MM.1S (cell line): ENCODE data around the gene FMNL1.

Source experiments
- DNase-seq: peaks from one replicate; pipeline ENCODE4 v3.0.0-alpha.2; 2015
- H2AFZ ChIP-seq: fragments of 300-600 bp; sonication (generic); 2 replicates; pipeline ENCODE4 v1.6.0; 2016; ENCODE audit warnings: antibody characterized with exemption, low read length
- H3F3A ChIP-seq: fragments of 300-600 bp; sonication (generic); 2 replicates; pipeline ENCODE4 v1.6.1; 2016; ENCODE audit warnings: mild to moderate bottlenecking, antibody characterized with exemption, low read length, moderate library complexity, mixed read lengths; ENCODE audit not compliant: insufficient read depth
- H3K27ac ChIP-seq: fragments of 300-600 bp; sonication (generic); 2 replicates; pipeline ENCODE4 v1.5.1; 2016; ENCODE audit warnings: mild to moderate bottlenecking, low read length
- H3K27me3 ChIP-seq: fragments of 300-600 bp; sonication (generic); replicated peaks from 2 replicates; pipeline ENCODE4 v1.6.0; 2016; ENCODE audit warnings: low read length; ENCODE audit not compliant: insufficient read depth
- H3K36me3 ChIP-seq: fragments of 300-600 bp; sonication (generic); replicated peaks from 2 replicates; pipeline ENCODE4 v1.6.1; 2016; ENCODE audit warnings: mild to moderate bottlenecking, low read length, mixed read lengths; ENCODE audit not compliant: insufficient read depth
- H3K4me1 ChIP-seq: fragments of 300-600 bp; sonication (generic); 2 replicates; pipeline ENCODE4 v1.6.1; 2016; ENCODE audit warnings: low read length, mixed read lengths
- H3K4me2 ChIP-seq: fragments of 300-600 bp; sonication (generic); 2 replicates; pipeline ENCODE4 v1.6.0; 2016; ENCODE audit warnings: low read depth, low read length
- H3K4me3 ChIP-seq: fragments of 300-600 bp; sonication (generic); 2 replicates; pipeline ENCODE4 v1.5.1; 2016; ENCODE audit warnings: low read length, mixed read lengths
- H3K79me2 ChIP-seq: fragments of 300-600 bp; sonication (generic); 2 replicates; pipeline ENCODE4 v1.6.1; 2016; ENCODE audit warnings: mixed run types, low read length, mixed read lengths
- H3K9ac ChIP-seq: fragments of 300-600 bp; sonication (generic); 2 replicates; pipeline ENCODE4 v1.6.1; 2016; ENCODE audit warnings: low read length, mixed read lengths
- H3K9me2 ChIP-seq: fragments of 300-600 bp; sonication (generic); replicated peaks from 2 replicates; pipeline ENCODE4 v1.6.1; 2016; ENCODE audit warnings: mild to moderate bottlenecking, low read length, mixed read lengths; ENCODE audit not compliant: insufficient read depth
- H3K9me3 ChIP-seq: fragments of 300-600 bp; sonication (generic); replicated peaks from 2 replicates; pipeline ENCODE4 v1.6.1; 2016; ENCODE audit warnings: mild to moderate bottlenecking, low read length, mixed read lengths; ENCODE audit not compliant: insufficient read depth
- H4K20me1 ChIP-seq: fragments of 300-600 bp; sonication (generic); 2 replicates; pipeline ENCODE4 v1.6.1; 2016; ENCODE audit warnings: mild to moderate bottlenecking, low read length, moderate library complexity, mixed read lengths; ENCODE audit not compliant: insufficient read depth
- EZH2 ChIP-seq: fragments of 300-600 bp; sonication (generic); optimal IDR thresholded peaks from 2 replicates; pipeline ENCODE3; 2017; ENCODE audit warnings: low read depth, mild to moderate bottlenecking, antibody characterized with exemption, low read length, mixed read lengths
- EZH2phosphoT487 ChIP-seq: fragments of 300-600 bp; sonication (generic); IDR thresholded peaks from 2 replicates; pipeline ENCODE4 v1.6.1; 2018; ENCODE audit warnings: antibody characterized with exemption, low read length
- TF ChIP-seq, protein P1 (sequence below): fragments of 300-600 bp; sonication (generic); IDR thresholded peaks from 2 replicates; pipeline ENCODE4 v1.5.1; 2016; ENCODE audit warnings: antibody characterized with exemption, low read length, mixed read lengths

FMNL1 gene

DNA sequence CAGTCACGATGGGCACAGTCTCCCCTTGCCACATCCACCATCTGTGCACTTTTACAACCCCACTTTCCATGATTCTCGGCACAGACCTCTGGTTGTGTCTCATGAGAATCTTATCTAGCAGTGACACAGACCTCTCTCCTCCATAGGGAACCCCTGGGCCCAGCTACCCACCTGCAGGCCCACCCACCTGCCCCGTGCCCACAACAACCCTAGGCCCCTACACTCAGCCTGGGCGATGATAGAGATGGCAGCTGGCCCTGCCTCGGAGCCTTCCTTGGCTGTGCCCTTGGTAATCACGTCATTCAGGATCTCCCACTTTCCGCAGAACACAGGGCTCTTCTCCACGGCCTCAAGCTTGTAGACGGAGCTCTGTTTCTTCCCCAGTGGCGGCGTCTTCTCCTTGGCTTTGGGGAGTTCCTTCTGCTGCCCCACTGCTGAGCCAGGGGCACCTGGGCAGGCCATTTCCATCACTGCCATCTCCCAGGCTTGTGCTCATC lies 68.6 kb downstream of the FMNL1 start:
- no peaks in the 10 kb centered on the region for H3K4me1 ChIP-seq
- H3K79me2 ChIP-seq: peaks cover 57% of the 10 kb centered on the region
- no peak overlapping the region for H2AFZ ChIP-seq
- peaks cover 12% of the 10 kb centered on the region for H3K36me3 ChIP-seq
- no peaks in the 10 kb centered on the region for H3K9me3 ChIP-seq
- no peaks in the 10 kb centered on the region for H3K9me2 ChIP-seq
- no peaks in the 10 kb centered on the region for H3F3A ChIP-seq
- H3K4me2 ChIP-seq: no peak overlapping the region
- no peak overlapping the region for H3K9ac ChIP-seq
- TF ChIP-seq EZH2phosphoT487 (no peak), EZH2 (no peak)
- TF ChIP-seq, protein P1, sequence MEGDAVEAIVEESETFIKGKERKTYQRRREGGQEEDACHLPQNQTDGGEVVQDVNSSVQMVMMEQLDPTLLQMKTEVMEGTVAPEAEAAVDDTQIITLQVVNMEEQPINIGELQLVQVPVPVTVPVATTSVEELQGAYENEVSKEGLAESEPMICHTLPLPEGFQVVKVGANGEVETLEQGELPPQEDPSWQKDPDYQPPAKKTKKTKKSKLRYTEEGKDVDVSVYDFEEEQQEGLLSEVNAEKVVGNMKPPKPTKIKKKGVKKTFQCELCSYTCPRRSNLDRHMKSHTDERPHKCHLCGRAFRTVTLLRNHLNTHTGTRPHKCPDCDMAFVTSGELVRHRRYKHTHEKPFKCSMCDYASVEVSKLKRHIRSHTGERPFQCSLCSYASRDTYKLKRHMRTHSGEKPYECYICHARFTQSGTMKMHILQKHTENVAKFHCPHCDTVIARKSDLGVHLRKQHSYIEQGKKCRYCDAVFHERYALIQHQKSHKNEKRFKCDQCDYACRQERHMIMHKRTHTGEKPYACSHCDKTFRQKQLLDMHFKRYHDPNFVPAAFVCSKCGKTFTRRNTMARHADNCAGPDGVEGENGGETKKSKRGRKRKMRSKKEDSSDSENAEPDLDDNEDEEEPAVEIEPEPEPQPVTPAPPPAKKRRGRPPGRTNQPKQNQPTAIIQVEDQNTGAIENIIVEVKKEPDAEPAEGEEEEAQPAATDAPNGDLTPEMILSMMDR: no peak
- no peak for DNase-seq
- no peaks in the 10 kb centered on the region for H3K27me3 ChIP-seq
- H3K27ac ChIP-seq: no peak overlapping the region
- H4K20me1 ChIP-seq: peaks cover 5% of the 10 kb centered on the region; the same call in 1 of the 2 replicates
- no peak overlapping the region for H3K4me3 ChIP-seq

DNA sequence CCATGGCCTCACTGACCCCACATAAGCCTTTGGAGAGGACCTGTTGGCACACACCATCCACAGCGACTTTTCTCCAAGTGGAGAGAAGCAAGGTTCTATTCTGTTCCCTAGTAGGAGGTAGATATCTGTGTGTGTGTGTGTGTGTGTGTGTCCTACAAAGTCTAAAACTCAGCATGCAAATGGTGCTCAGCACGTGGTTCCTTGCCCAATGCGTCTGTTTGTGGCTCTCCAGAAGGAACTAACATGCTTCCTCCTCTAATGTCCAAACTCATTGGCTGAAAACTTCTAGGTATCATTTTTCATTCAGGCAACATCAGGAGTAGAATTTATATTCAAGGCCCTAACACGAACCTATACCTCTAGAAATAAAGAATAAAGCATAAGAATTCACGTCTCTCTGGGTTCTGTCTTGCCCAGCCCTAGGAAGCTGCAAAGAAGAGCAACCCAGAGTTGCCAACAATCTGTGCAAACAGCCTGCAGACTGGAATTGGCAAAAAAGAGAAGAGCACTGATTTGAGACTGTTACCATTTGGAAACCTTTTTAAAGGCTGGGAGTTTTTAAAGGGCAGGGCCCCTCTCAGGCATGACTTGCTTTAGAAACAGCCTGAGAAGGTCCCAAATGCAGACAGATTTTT lies 69.6 kb downstream of the FMNL1 start:
- Histone ChIP-seq H2AFZ (no peak overlapping the region), H3F3A (peaks cover 3% of the 10 kb centered on the region; the same call in 1 of the 2 replicates), H3K27me3 (no peaks in the 10 kb centered on the region), H3K27ac (no peak overlapping the region), H3K9ac (no peak overlapping the region), H3K36me3 (peaks cover 12% of the 10 kb centered on the region), H3K4me1 (peaks cover 5% of the 10 kb centered on the region; the same call in 1 of the 2 replicates), H3K4me2 (no peak overlapping the region), H3K79me2 (peaks cover 67% of the 10 kb centered on the region), H3K9me3 (no peaks in the 10 kb centered on the region), H3K9me2 (no peaks in the 10 kb centered on the region), H4K20me1 (peaks cover 5% of the 10 kb centered on the region; the same call in 1 of the 2 replicates), H3K4me3 (no peak overlapping the region)
- TF ChIP-seq, protein P1: no peak
- TF ChIP-seq EZH2phosphoT487: no peak
- TF ChIP-seq EZH2: no peak
- DNase-seq: no peak

DNA sequence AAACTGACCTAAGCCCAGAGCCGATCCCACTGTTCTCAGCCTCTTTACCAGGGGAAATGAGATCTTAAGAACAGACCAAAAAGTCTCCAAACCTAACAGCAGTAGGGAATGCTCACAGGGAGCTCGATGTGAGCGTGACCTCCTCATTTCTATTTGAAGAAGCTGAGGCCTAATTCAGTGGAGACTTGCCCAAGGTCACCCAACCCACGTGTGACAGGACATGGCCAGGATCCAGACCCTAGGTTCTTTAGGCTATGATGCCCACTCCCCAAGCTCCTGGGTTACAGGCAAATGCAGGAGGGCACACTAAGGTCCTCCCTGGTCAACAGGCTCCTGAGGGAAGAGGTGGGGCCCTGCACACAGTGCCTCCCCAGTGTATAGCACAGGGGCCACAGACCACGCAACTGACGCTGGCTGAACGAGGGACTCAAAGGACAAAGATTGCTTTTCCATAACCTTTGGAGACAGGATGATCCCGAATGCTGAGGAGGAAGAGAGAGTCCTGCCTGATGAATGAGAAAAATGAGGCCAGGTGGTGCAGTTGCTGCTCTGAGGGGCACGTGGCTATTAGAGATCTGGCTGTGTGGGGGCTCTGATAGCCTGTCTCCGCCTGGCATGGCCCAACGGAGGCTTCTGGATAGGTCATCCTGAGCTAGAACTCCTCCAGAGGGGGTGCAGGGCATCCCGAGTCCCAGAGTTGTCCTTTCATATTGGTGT lies 71.2 kb downstream of the FMNL1 start:
- no peak for DNase-seq
- H3K4me2 ChIP-seq: no peak overlapping the region
- H3K27ac ChIP-seq: no peak overlapping the region
- H3K4me1 ChIP-seq: peaks cover 11% of the 10 kb centered on the region; the same call in 1 of the 2 replicates
- no peaks in the 10 kb centered on the region for H3K9me3 ChIP-seq
- H2AFZ ChIP-seq: no peak overlapping the region
- TF ChIP-seq, protein P1: no peak
- TF ChIP-seq EZH2phosphoT487: no peak
- no peak for TF ChIP-seq EZH2
- H3K36me3 ChIP-seq: peaks cover 12% of the 10 kb centered on the region
- peaks cover 10% of the 10 kb centered on the region; the same call in 1 of the 2 replicates for H4K20me1 ChIP-seq
- H3K9me2 ChIP-seq: no peaks in the 10 kb centered on the region
- no peak overlapping the region for H3K4me3 ChIP-seq
- H3K9ac ChIP-seq: no peak overlapping the region
- H3K79me2 ChIP-seq: peaks cover 82% of the 10 kb centered on the region
- H3K27me3 ChIP-seq: no peaks in the 10 kb centered on the region
- peaks cover 3% of the 10 kb centered on the region; the same call in 1 of the 2 replicates for H3F3A ChIP-seq
